Eye (tissue), 1 donor: ENCODE data around the gene TWSG1.
A peak's percentile ranks its signal among the peaks of the same experiment; 100 is the strongest.
"Not testable (repeated sequence)": the region's sequence is repeated elsewhere in the genome, so short reads cannot be mapped to it uniquely, and the experiment has no call there.

ENCODE experiments used
- DNase-seq: peaks from one replicate; pipeline ENCODE4 v3.0.0-alpha.2; 2015

Gene TWSG1

DNA sequence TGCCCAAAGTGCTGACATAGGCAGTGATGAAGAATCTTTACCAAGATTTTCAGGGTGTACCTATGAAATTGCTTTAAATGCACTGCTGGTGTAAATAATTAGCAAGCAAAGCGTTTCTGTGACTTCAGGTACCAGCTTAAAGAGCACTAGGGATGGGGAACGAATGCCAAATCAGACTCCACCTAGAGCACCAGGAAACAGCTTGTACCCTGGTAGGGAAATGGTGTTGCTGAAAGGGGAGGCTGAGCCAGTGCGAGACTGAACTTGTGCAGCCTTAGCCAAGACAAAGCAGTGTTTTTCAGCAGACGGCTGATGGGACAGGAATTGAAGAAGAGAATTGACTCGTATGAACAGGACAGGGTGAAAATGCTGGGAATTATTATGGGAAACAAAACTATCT is 65.6 kb downstream of the TWSG1 start:
- DNase-seq, result no peak

DNA sequence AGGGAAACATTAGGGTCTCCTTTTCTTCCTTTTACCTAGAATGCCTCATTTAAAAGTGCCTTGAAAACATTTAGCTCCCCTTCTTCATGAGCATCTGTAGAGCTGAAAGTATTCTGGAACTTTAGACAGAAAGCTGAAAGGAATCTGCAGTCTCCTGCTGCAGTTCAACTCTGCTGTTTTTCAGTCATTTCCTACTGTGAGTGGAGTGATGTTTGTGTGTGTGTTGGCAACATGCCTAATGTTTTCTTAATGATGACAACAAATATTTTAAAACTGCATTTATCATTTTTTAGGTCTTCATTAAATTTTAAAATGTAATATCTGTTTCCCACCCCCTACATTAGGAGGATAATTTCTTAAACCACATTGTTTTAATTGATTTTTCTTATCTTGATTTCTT is 66.6 kb downstream of the TWSG1 start:
- DNase-seq, result no peak

DNA sequence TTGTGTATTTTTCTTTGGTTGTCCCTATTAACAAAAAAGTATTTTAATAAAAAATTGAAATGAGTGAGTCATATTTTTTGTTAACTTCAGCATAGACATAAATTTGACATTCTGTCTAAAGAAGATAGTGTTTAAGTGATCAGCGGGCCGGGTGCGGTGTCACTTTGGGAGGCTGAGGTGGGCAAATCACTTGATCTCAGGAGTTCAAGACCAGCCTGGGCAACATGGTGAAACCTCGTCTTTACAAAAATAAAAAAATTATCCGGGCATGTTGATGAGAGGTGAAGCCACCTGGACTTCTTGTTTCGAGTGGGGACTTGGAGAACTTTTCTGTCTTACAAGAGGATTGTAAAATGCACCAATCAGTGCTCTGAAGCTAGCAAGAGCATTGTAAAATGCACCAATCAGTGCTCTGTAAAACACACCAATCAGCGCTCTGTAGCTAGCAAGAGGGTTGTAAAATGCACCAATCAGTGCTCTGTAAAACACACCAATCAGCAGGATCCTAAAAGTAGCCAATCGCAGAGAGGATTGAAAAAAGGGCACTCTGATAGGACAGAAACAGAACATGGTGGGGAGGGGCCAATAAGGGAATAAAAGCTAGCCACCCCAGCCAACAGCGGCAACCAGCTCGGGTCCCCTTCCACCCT is 67.9 kb downstream of the TWSG1 start:
- DNase-seq, result not testable (repeated sequence)

DNA sequence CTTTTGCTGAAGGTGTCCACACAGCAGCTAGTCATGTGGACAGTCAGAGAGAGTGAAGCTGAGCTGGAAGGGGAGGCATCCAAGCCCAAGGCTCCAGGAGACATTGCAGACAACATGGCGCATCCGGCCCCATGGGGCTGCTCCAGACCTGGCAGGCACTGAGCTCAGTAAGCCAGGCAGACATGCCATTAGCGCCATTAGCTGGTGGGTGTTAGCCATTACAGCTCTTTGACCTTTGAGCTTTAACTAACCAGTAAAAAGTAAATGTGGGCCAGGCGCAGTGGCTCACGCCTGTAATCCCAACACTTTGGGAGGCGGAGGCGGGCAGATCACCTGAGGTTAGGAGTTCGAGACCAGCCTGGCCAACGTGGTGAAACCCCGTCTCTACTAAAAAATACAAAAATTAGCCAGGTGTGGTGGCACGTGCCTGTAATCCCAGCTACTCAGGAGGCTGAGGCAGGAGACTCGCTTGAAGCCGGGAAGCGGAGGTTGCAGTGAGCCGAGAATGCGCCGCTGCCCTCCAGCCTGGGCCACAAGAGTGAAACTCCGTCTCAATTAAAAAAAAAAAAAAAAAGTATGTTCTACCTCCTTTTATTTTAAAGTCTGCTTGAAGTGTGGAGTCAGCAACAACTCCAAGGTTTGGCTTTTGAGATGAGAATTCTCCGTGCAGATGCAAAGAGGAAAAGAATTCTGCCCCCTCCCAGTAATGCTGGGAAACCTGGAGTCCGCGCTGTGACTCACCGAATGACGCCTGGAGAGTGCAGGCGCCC is 69.4 kb downstream of the TWSG1 start:
- no peak for DNase-seq

DNA sequence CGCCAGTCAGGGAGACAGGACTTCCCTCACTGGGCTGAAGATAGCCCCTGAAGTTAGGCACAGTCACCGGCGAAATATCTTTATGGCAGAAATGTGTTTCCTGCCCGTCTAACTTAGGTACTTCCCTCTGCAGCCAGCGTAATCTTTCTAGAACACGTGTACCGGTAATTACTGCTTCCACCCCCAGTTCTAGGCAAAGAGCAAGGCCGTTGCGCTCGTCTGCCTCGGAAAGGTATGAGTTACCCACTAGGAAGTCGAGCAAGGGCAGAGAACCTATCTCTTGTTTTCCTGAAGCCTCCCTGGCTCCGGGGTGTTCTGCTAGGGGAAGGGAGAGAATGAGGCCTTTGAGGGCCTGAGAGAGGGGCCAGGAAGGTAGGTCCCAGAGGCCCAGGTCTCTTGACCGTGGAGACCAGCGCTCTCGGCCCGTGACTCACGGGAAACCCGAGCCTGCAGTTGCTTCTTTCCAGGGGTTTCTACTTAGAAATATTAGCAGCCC is 70.0 kb downstream of the TWSG1 start:
- no peak for DNase-seq

DNA sequence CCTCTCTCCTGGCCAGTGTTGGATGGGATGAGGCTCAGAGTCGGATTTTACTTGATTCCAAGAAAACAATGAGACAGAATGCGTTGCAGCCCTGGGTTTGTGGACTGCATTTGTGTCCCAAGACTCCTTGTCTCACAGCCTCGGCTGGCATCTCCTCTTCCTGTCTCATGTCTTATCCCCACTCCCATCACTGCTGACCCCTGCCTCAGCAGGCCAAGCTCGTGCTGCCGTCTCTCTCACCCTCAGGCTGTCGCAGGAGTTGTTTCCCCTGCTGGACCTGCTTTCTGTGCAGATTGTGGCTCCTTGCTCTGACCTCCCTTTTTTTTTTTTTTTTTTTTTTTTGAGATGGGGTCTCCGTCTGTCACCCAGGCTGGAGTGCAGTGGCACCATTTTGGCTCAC is 70.6 kb downstream of the TWSG1 start:
- DNase-seq, result no peak

DNA sequence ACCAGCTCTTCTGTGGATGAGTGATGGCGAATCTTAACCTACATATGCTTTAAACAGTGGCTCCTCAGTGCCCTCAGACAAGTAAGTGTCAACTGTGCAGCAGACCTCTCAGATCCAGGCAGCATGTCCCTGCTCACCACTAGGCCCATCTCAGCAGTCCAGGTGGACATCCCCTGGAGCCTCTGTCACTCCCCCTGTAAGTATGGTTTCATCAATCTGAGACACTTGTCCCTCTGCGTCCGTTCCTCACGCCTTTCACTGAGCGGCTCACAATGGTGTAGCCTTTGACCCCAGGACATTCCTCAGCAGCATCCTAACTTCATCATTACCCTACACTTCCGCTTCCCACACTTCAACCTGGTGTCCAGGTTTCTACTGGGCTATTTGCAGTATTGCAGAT is 71.4 kb downstream of the TWSG1 start:
- DNase-seq, result no peak

DNA sequence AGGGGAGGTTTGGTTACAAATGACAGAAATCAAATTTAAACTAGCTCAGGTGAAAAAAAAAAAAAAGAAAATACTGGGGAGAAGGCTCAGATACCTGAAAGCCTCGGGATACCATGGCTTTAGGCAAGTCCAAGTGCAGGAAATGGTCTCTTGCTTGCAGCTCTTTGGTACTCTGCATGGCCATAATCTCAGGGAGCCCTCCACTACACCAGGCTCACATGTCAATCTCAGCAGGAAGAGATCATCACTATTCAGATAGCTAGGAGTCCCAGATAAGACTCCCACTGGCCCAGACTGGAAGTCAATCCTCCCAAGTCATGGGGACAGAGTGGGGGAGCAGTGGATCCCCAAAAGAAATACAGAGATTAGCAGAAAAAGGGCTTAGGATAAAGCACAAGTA is 75.9 kb downstream of the TWSG1 start:
- DNase-seq, result no peak

DNA sequence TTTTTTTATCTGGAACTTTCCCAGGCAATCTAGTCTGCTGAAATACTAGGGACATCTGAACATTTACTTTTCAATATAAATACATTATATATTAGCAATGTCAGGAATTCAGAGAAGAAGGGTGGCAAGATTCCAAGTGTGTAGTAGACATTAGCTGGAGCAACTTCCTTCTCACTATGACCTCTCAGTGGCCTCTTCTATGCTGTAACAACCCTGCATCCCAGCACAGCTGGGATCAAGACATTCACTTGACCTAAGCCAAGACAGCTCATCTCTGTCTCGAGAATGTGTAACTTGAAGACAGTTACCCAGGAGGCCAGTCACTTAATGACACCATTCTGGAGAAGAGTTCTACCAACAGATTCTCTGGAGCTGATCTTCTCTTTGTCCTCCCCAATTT is 79.0 kb downstream of the TWSG1 start:
- no peak for DNase-seq

DNA sequence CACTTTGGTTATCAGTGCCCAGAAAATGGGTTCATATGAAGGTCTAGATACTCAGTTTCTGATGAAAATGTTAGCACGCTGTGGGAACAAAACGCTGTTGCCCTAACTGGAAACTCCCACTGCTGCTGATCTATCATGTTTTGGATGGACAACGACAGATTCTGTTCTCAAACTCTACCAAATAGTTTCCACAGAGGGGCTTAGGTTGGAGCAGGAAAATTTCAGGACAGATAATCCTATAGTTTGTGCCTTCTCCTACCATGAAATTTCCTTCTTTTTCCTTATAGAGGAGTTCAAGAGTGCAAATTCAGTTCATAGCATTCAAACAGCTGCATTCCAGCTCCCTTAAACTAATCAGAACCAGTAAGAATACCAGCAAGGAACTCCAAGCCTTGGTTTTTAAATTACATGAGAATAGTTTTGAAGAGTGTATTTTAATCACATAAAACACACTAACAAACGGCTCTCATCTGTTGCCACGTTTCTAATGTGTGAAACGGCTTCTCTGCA is 82.0 kb downstream of the TWSG1 start:
- DNase-seq, result no peak

DNA sequence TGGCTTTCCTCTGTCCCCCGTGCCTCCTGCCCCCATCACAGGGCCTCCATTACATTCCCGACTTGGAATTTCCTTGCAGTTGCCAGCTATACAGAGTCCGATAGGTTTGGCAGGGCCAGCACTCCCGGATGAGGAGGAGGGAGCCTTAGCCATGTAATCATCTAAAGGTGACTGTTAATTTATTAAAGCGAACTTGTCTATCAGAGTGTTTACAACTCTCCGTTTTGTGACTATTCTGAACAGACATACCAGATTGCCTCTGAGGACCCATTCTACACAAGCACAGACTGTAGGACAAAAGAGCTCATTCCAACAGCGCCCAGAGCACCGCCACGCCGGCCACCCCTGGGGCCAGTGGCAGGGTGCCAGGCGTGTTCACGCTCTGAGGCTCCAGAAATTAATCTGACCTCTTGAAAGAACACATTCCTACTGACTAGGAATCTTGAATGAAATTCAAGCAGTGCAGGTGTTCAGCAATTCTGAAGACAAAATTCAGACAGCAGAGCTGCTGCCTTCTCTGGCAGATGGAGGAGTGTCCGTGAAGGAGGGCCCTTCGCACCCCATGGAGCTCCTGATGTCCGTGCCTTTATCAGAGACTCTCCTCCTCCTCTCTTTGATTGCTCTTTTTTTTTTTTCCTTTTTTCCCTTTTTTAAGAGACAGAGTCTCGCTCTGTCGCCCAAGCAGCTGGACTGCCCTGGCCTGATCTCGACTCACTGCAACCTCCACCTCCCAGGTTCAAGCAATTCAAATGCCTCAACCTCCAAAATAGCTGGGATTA is 82.7 kb downstream of the TWSG1 start:
- DNase-seq, result peak; percentile 86

DNA sequence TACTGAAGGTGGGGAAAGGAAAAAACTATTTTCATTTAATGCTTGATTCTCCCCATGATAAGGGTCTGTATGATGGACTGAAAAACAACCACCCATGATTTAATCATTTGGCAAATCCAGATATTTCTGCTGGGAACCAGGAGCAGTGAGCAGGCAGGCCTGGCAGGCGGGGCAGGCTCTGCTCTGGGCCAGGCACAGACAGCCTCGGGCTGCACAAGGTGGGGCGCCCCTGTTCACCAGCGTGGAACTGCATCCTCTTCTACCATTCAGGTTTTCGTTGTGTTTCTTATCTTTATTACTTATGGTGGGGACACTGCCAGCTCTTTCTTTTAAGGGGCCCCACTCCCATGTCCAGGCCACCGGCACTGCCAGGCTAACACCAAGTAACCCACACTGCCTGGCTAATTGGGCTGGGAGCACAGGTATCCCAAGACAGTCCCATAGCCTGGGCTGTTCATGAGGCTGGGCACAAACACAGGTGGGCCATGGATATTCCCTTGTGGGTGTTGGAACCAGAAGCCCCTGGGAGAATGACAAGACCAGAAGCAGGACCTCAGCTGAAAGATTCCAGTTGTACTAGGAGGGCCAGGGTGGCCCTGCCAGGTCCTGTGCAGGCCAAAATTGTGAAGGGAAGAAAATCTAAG is 83.6 kb downstream of the TWSG1 start:
- no peak for DNase-seq

DNA sequence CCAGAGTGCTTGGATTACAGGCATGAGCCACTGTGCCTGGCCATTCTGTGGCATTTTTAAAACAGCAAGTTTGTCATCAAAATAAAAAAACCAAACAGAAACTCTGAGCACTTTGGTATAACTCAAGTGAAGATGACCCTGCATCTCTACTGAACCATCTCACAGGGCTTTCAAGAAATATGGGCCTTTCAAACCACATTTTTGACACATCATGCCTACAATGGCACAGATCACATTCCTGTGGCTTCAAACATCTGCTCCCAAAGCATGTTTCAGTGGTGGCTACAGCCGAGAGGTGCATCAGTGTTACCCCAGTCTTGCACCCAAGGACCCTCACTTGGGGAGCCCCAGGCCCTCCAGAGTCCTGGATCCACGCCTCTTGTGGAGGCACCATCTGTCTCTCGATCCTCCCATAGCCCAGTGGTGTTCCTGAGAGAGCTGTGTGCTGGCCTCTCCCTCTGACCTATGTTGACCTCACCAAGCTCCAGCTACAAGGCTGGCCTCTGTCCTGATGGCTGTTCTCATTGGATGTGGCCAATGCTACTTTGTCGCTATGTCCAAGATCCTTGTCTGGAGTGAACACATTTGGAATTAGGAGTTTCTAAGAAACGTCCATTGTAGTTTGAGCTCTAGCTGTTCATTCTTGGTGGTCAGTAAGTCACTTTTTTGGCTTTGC is 85.5 kb downstream of the TWSG1 start:
- DNase-seq, result no peak

DNA sequence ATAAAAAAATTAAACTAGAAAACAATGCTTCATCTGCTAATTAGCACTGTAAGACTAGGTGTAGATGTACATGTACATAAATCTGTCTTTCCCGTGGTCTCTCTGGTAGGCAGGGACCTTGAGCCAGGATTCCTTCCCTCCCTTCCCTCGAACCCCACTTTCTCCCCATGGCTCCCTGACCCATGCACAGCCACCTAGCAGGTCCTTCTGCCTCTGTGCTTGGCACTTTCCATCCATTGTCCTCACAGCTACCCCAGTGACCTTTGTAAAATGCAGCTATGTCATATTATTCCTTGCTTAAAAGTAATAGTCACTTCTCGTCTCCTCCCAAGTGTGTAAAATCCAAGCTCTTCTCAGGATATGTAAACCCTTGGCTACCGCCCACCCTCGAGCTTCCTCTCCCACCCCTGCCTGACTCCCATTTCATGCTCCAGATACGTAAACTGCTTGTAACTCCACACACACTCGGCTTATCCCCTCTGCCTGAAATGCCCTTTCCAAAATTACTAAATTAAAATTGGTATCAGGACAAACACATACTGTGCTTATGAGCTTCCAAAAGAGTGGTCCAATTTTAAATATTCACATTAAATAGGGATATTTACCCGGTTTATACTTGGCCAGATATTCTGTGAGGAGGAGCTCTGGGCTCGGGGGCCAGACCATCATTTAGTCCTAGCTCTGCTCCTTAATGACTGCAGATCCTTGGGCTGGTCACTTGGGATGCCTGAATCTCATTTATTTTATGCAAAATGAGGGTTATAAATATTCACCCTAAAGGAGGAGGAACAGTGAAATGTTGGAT is 86.7 kb downstream of the TWSG1 start:
- DNase-seq, result no peak

DNA sequence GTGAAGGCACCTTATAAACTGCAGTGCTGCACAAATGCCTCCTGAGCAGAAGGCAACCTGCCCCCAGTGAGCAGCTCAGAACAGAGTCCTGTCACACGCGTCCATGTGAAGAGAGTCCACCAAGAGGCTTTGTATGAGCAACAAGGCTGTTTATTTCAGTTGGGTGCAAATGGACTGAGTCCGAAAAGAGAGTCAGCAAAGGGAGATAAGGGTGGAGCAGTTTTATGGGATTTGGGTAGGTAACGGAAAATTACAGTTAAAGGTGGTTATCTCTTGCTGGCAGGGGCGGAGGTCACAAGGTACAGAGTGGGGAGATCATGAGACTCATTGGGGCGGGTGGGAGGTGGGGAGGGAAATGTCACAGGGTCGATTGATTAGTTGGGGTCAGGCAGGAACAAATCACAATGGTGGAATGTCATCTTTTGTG is 87.3 kb downstream of the TWSG1 start:
- no peak for DNase-seq

DNA sequence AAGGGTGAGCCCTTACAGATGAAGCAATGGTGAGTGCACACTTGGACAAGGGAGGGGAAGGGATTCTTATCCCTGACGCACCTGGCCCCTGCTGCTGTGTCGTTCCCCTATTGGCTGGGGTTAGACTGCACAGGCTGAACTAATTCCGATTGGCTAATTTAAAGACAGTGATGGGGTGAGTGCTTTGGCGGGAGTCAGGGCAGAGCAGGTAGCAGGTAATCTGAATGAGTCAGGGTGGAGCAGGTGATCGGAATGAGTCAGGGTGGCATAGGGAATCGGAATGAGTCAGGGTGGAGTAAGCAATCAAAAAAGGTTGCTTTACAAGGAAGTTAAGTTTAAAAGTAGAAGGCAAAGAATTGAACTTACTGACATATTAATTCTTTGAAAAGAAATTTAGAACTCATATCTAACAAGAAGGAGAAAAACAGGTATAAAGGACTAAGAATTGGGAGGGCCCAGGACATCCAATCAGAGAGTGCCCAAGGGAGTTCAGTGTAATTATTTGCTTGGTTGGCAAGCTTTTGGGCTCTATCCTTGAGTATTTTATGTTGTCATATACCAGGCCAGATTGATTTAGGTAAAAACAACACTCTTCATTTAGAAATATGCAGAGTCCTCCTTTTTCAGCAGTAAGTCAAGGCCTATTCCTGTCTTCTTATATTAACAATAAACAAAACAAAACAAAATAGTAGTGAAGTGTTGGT is 88.4 kb downstream of the TWSG1 start:
- DNase-seq, result no peak

DNA sequence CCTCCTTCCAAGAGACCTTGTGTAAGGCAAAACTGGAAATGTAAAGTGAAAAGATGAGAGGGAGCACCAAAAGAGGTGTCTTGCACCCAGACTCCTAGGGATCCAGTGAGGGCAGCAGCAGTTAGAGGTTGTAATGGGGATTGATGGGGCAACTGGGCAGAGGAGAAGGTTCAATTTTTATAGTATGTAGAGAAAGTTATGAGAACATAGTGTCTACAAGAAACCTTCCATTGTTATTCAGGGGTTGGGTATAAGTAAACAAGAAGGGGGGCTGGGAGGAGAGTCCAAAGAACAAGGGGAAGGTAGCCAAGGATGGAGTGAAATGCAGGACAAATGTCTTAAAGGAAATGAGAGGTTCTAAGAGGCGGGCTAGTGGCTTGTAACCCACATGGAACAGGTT is 89.1 kb downstream of the TWSG1 start:
- not testable (repeated sequence) for DNase-seq

DNA sequence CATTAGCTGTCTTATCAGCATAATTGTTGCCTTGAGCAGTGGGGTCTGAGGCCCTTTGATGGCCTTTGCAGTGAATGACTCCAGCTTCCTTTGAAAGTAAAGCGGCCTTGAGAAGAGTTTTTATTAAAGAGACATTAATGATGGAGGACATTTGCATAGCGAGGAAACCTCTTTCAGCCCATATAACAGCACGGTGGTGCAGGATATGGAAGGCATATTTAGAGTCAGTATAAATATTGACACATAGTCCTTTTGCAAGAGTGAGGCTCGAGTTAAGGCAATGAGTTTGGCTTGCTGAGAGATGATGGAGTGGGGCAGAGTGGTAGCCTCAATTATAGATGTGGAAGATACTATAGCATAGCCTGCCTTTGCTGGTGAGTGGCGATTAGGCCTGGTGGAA is 89.7 kb downstream of the TWSG1 start:
- DNase-seq, result not testable (repeated sequence)

DNA sequence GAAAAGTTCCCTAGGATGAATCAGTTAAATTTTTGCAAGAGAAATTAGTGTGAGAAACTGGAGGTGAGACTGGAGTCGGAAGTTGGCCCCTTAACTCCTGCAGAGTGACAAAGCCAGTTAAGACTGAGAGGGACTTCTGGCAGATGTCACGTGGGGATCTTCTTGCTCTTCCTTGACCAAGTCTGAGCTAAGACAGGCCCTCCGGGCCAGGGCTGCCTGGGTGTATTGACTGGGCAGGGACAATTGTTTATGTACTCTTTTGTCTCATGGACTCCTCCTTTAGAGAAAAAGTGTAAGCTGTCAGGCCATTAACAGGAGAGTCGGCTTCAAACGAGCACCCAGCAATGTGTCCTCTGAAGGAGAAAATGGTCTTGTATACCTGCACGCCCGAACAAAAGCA is 92.2 kb downstream of the TWSG1 start:
- no peak for DNase-seq

DNA sequence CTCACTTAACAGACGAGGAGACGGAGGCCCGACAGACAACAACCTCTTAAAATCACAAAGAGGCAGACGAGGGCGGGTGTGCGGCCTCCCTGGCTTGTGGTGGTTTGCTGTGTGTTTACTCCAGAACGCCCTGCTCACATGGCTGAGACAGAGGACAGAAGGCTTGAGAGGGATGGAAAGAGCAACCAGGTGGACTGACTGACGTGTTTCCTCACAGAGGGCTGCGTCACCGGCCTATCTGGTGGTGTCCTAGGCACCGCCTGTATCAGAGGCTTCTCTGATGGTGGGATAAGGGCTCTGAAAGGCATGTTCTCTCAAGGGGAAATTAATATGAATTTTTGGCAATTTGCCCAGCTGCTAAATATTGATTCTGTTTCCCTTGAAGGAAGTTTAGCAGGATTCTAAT is 93.7 kb downstream of the TWSG1 start:
- DNase-seq, result no peak
